SK-N-DZ (cell line): ENCODE results near the gene MGST2. TPM values are rescaled to one million over a fixed set of nuclear protein-coding genes. Genes with fewer than 3 reads are reported as not detected.
"Not testable (repeated sequence)": the region's sequence is repeated elsewhere in the genome, so short reads cannot be mapped to it uniquely, and the experiment has no call there.

Source experiments
- DNase-seq: peaks from one replicate; pipeline ENCODE4 v3.0.0-alpha.2; 2015; ENCODE audit warnings: low spot score
- polyA plus RNA-seq, 2 experiments: library from polyadenylated mRNA; depleted of rRNA; stranded (reverse); fragments of >200 nt; gene quantifications; 2 replicates each; pipeline ENCODE4 v1.2.3, GENCODE V29; 2014

Gene MGST2
- 15.9 and 26.8 TPM in 2 replicates for polyA plus RNA-seq (2014; cell fraction: cytosol; rRNA removed)
- polyA plus RNA-seq (2014; cell fraction: nucleus; rRNA removed) = 5.1 and 10.7 TPM in 2 replicates

DNA sequence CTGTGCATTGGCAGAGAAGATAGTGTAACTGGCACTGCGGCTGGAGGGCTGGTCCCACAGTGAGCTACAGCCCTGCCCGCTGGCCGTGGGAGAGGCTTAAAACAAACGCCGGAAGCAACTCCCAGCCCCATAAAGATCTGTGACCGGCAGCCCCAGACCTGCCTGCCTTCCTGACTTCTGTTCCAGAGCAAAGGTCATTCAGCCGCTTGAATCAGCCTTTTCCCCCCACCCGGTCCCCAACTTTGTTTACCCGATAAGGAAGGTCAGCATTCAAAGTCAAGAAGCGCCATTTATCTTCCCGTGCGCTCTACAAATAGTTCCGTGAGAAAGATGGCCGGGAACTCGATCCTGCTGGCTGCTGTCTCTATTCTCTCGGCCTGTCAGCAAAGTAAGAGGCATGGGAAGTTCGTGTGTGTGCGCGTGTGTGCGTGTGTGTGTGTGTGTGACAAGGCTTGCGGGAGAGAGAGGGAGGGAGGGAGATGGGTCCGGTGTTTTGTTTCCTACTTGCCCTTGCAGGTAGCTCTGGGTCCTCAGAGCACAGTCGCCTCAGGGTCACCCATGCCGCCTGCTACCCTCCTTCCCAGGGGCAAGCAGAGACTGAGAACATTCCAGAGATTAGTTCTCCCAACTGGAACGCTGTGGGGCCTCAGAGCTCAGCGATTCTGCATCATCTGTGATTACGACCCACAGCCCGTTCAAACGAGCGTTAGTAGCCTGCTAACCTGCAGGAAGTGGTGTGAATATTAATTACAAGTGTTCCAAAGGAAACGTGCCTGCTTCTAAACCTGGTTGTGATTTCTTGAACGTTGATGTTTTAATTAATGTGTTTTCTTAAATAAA, at the start of gene MGST2:
MGST2 (plus strand) TSS at position 130 of the 840 bp plus-strand sequence; CDS start at position 331, 201 bp downstream.
- DNase-seq = peak; percentile 22

DNA sequence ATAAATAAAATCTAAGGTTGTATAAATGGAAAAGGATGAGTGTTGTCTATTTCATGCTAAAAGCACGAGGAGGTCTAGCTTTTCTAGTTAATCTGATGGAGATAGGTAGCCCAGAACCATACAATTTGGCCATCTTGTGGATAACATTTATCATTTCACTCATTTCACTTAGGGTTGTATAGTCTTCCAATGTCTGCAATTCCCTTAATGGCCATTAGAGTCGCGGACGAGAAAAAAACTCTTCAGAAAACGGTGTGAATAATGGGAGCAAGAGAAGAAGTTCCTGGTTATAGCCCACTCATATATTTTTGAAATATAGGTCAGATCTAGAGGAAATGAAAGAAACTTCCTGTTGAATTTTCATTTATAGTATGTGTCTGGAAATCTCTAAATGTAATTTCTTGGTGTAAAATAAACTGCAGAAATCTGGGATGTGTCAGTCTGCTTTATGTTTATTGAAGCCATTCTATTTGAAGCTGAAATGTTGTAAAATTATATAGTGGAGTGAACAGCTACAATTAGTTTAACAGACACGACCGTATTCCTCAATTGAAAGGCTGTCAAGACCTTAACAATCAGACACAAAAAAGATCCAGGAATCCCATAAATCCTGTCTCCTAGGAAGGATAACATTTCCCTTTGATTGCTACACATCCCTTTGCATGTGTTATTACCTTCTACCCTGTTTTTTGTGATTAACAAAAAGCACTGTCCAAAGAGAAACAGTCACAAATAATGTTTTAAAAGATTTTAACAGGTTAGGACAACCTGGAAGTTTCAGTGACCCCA, 47.7 kb upstream of the MGST2 start:
- peak; percentile 23 for DNase-seq

DNA sequence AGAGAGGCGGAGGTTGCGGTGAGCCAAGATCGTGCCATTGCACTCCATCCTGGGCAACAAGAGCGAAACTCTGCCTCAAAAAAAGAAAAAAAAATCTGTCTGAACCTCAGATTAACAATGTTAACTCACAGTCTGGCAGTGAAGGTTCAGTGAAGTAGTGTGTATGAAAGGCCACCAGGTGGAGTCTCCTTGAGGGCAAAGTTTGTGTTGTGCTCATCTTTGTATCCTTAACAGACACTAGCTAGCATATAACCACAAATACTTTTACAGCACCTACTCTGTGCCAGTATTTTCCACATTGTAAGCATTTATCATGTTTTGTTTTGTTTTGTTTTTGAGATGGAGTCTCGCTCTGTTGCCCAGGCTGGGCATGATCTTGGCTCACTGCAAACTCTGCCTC, 46.0 kb upstream of the MGST2 start:
- DNase-seq = peak; percentile 37

DNA sequence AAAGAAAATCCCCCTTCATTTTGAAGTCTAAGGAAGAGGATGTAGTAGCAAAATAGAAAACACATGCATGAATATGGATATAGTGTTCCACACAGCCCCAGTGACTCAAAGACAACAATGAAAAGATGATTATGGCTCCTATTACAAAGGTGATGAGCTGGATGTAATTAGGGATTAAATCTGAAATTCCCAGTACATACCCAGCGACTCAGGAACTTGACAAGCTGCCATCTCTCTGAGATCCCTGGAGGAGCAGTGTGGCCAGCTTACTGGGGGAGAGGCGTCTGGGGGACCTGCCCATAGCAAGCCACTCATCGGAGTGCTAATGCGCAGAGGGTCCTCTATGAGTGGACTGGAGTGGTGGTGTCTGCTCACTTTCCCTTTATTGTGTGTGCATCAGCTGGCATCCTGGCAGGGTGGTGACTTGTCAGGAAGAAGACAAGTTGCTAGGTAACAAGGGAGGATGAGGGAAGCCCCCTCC, 42.7 kb upstream of the MGST2 start:
- no peak for DNase-seq

DNA sequence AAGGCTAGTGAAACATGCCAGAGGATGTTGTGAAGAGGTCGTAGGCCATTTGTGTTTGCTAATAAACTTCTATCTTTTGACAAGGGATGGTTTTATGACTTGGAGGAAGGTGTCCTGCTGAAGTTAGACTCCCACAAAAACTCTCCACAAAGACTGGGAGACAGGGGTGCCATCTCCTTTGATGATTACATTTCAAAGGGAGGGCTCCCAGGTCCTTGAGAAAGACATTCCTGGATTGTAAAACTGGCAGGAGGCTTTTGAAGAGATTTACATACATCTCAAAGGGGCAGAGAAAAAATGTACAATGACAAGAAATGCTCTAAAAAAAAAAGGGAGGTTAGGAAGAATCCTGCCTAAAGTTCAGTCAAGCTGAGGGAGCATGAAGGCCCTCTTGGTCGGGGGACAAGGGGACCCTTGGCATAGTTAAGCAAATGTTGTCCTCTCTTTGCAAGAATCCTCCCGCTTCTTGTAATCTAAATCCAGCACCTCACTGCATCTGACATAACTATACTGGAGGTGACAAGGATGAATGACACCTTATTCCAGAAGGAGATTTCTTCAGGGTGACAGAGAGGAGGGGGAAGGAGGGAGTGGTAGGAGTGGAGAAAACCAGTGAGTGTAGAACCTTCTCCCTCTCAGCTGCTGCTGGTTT, 41.1 kb upstream of the MGST2 start:
- no peak for DNase-seq

DNA sequence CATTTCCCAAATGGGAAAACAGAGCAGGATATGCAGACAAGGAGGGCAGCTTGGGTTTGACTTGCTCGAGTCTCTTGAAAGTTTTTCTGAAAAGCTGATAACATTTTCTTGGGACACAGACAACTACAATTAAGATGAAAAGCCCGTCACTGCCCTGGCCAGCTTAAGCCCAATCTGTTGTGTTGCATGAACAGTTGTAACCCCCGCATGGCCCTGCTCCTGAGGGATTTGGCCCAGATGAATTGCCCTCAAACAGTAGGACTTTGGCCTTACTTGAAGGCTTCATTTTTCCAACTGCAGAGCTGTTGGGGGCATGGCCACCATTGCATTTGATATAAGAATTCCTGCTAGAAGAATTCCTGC, 40.5 kb upstream of the MGST2 start:
- no peak for DNase-seq

DNA sequence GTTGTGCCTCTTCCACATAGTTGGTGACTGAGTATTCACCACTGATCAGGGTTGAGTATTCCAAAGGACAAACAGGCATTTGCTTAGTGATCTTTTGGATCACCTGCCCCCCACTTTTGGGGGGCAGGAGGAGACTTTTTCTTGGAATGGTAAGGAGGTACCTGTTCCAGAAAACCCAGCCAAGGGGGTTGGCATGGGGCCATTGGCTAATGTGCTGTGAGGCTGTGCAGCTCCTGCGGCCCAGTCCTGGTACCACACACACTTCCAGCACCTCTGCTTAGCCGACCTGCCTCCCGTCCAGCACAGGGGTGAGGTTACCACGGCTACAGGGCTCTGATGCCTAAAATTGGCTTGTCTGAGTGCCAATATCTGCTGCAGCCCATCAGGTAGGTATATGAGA, 40.1 kb upstream of the MGST2 start:
- no peak for DNase-seq

DNA sequence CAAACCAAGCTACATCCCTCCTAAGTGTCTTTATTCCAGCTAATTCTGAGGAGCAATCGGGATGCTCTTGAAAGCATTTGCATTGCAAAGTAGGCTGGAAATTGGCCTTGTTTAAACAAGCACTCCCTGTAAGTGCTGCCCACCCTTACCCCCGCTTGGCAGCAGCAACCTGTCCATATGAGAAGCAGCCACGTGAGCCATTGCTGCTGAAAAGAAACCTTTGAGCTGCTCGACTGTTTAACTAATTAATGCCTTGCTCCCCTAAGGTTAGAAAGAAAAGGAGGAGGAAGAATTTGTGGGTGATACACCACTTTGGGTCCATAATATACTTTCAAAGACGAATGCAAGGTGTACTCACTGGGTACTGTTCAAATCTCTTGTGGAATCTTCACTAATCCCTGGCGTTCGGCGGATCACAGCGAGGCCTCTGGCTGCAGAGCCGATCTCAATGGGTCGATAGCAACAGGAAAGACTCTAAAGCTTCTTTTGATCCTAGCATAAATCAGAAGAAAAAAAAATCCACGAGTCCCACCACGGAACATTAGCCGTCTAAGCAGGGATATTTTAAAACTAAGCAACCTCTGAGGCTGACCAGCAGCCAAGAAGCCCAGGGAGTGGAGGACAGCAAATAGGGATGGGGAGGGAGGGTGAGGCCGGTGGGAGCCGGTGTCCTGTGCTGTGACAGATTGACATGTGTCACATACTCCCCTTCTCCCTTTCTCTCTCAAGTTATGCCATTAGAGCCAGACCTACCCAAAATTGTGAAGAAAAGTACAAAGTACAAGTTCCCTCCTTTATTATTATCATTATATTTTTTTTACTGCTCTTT, 37.2 kb upstream of the MGST2 start:
- DNase-seq = no peak

DNA sequence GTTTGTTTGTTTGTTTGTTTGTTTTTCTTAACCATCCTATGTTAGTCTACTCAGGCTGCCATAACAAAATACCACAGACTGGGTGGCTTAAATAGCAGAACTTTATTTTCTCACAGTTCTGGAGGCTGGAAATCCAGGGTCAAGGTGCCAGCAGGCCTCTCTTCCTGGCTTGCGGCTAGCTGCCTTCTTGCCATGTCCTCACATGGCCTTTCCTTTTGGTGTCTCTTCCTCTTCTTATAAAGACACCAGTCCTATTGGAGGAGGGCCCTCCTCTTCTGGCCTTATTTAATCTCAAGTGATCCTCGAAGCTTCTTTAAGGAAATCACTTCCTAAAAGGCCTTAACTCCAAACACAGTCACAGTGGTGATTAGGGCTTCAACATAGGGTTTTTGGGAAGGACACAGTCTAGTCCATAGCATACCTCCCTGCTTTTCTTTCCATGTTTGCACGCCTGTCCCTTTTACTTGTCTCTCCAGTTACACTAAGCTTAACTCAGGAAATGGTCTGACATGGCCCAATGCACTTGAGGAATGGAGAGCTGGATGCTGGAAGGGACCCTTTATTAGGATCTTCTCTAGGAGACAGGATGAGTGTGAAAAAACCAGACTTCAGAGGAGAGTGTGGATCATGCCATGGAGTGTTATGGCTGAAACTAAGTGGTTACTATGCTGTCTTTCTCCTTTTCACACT, 36.0 kb upstream of the MGST2 start:
- DNase-seq = no peak

DNA sequence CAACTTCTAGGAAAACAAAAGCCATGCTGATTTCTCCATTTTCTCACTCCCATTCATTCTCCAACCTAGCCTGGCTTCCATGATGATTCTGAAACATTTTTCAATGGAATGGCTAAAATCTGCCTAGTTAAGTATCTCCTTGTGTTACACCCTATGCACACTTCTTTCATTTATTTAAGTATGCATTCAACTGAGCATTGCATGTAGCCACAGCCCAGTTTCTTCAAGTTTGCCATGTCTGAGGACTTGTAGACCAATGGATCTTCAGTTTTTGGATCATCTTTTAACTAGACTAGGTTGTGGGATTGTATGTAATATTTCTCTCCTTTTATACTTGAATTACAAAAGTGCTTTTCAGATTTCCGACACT, 35.5 kb upstream of the MGST2 start:
- no peak for DNase-seq

DNA sequence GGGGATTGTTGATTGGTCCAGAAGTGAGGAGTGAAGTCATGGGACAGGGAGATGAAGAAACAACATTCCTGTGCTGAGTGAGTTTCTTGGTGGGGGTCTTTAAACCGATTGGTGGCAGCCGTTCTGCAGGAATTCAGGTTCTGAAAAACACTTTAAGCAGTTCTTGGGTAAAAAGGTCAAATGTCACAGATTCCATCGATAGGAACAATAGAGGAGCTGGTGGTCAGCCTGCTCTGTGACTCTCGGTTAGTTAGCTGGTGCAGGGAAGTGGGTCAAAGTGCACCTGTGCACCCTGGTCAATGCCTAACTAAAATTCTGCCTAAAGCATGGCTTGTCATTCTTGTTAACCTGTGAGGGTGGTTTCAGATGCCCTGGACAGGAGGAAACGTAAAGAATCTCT, 34.6 kb upstream of the MGST2 start:
- DNase-seq = no peak

DNA sequence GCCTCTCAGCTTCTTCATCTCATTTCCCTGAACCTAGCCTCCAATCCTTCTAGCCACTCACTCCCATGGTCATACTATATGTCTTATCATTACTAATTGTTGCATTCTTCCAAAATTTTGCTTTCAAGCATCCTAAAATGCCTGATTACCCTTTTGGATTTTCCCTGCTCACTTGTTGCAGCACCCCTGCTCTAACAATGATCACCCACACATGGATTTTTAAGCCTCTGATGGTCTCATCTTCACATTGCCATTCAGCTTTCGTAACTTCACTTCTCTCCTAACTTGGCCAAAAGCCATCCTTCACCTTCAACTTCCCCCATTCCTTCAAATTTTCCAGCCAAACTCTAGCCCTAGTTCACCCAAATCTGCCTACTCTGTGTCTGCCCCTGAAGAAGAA, 33.8 kb upstream of the MGST2 start:
- no peak for DNase-seq

DNA sequence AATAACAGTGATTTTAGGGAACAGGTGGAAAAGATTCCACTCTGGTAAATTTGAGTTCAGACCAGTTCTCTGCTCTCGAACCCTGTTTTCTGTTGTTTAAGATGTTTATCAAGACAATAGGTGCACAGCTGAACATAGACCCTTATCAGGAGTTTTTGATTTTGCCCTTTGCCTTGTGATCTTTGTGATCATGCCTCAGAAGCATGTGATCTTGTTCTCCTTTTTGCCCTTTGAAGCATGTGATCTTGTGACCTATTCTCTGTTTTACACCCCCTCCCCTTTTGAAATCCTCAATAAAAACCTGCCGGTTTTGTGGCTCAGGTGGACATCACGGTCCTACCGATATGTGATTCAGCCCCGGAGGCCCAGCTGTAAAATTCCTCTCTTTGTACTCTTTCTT, 32.9 kb upstream of the MGST2 start:
- not testable (repeated sequence) for DNase-seq

DNA sequence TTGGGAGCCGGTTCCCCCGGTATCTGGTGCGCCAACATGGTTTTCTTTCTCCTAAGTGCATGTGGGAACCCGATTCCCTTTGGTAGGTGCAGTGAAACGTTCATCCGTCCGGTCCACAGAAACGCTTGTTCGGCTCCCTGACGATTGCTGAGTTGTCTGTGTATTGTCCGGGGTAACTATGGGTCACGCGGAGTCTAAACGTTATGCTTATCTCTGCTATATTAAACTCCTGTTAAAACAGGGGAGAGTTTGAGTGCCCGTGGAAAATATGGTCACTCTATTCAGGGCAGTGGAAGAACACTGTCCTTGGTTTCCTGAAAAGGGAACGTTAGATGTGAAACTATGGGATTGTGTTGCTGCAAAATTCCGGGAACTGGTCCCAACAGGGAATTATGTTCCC, 32.4 kb upstream of the MGST2 start:
- no peak for DNase-seq

DNA sequence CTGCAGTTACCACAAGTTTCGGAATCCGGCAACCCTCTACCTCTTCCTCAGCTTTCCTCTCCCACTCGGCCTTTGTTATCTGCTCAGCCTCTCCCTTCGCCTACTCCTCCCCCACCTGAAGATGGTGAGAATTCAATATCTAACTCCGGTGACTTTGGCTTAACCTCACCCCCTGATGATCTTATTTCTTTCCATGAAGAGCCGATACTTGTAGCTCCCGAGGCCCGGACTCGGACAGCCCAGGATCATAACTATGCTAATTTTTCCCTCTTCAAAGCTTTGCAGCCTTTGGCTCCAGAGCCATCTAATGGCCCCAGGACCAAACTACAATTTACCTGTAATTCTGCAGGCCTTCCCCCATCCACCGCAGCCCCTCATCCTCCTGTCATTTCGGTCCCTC, 32.0 kb upstream of the MGST2 start:
- peak; percentile 51 for DNase-seq

DNA sequence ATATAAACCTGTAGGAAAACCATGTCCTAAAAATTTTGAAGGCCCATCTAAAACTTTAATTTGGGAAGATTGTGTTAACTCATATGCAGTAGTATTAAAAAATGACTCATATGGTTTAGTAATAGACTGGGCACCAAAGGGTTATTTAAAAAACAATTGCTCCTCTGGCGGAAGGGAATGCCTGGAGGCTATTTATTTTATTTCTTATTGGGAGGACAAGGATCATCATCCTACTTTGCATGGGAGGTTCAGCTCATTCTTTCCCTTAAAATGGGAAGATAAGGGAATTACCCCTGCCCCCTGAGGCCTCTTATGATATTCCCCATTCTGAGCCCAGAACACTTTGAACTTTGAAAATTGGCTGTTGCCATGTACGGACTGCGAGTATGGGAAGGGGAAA, 29.7 kb upstream of the MGST2 start:
- DNase-seq = no peak

DNA sequence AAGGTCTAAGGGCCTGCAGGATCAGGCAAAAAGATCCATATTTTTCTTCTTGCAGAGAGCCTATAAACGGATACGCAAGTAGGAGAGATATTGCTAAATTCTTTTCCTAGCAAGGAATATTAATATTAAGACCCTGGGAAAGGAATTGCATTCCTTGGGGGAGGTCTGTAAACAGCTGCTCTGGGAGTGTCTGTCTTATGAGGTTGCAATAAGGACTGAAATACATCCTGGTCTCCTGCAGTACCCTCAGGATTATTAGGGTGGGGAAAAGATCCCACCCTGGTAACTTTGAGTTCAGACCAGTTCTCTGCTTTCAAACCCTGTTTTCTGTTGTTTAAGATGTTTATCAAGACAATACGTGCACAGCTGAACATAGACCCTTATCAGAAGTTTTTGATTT, 27.3 kb upstream of the MGST2 start:
- DNase-seq = not testable (repeated sequence)

DNA sequence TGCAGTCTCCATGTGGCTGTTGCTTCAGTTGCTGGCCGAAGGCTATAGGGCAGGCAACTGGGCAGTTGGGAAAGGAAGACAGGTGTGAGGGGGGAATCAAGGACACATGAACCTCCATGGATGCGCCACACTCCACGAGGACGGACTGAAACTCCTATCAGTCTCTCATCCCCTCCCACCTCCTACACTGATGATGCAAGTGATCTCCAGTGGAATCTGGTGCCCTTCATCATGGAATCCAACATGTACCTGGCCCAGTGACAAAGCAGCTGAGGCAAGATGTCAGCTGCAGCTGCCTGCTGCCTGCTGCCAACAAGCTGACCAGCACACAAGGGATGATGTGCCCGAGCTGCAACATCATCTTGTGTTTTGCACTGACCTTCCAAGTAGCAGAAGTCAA, 26.0 kb upstream of the MGST2 start:
- DNase-seq = no peak

DNA sequence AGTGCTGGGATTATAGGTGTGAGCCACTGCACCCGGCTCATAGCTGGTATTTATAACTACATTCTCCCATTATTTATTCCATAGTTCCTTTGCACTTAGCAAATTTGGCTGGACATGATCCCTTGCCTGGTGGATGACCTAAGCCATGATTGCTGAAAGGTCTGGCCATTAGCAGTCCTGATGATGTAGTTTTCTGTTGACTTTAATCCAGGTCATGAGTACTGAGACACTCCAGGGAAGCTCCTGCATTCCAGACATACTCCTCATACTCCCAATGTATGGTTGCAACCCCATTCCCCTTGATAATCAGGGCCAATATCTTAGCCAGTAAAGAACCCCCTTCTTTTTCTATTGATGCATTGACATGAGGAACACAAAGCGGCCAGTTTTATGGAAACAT, 24.4 kb upstream of the MGST2 start:
- DNase-seq = no peak

DNA sequence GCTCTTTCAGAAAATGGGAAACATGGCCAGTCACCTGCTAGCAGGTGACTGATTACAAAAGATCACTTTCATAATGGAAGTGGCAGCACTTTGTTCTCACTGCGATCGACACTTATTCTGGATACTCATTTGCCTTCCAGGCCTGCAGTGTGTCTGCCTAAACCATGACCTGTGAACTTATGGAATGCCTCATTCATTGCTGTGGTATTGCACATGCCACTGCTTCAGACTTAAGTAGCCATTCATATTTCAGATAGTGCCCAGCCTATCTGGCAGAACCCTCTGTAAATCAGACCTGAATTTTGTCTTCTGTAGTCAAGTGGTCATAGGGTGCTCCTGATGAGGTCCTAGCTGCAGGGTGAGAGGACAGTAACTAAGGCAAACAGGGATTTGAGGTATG, 23.3 kb upstream of the MGST2 start:
- no peak for DNase-seq
